ENCODE measurements around the gene UMOD.

DNA sequence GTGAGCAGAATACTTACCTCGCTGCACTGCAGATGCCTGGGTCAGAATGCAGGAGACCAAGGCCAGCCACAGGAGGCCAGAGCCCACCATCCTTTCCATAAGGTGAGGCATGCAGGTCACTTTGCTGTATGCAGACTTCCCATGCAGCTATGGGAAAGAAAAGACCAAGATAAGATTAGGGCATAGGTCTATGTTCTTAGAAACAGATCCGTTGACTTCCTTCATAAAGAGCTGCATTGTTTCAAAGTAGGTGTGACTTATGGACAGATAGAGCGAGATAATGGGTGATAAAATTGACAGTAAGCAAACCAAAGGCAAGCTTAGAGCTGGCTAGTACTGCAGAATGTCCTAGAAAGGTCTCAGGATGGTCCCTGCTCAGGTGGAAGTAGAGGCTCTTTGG is 26.2 kb downstream of the UMOD start:
- TF ChIP-seq, protein P1, sequence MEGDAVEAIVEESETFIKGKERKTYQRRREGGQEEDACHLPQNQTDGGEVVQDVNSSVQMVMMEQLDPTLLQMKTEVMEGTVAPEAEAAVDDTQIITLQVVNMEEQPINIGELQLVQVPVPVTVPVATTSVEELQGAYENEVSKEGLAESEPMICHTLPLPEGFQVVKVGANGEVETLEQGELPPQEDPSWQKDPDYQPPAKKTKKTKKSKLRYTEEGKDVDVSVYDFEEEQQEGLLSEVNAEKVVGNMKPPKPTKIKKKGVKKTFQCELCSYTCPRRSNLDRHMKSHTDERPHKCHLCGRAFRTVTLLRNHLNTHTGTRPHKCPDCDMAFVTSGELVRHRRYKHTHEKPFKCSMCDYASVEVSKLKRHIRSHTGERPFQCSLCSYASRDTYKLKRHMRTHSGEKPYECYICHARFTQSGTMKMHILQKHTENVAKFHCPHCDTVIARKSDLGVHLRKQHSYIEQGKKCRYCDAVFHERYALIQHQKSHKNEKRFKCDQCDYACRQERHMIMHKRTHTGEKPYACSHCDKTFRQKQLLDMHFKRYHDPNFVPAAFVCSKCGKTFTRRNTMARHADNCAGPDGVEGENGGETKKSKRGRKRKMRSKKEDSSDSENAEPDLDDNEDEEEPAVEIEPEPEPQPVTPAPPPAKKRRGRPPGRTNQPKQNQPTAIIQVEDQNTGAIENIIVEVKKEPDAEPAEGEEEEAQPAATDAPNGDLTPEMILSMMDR (IDR thresholded peaks at IDR 0.05; ENCODE audit: extremely low read depth in 1 of 2, insufficient read depth in 1 of 2, low read depth in 1 of 2, low read length in 2 of 2): no peak
- TF ChIP-seq, protein P2, sequence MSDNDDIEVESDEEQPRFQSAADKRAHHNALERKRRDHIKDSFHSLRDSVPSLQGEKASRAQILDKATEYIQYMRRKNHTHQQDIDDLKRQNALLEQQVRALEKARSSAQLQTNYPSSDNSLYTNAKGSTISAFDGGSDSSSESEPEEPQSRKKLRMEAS (IDR thresholded peaks at IDR 0.05; ENCODE audit: insufficient read depth, insufficient read length): no peak
- TF ChIP-seq MYC (IDR thresholded peaks at IDR 0.05; ENCODE audit: low read depth, low read length) (no peak), POLR2AphosphoS5 (IDR thresholded peaks at IDR 0.05; ENCODE audit: insufficient read depth, low read depth, low read length) (no peak), EZH2 (IDR thresholded peaks at IDR 0.05; ENCODE audit: borderline replicate concordance, low read depth, low read length, severe bottlenecking) (no peak), POLR2A (IDR thresholded peaks at IDR 0.05; ENCODE audit: low read depth, low read length) (no peak)
